GM18870 (cell line): ENCODE results near the gene ATAD1.
"Not testable (repeated sequence)": the region's sequence is repeated elsewhere in the genome, so short reads cannot be mapped to it uniquely, and the experiment has no call there.

ENCODE experiments used
- ATAC-seq: cut with Tn5 transposase; IDR thresholded peaks from one replicate; pipeline ENCODE4 v1.9.1; 2021; ENCODE audit warnings: moderate library complexity; ENCODE audit not compliant: unreplicated experiment

The ATAD1 gene

DNA sequence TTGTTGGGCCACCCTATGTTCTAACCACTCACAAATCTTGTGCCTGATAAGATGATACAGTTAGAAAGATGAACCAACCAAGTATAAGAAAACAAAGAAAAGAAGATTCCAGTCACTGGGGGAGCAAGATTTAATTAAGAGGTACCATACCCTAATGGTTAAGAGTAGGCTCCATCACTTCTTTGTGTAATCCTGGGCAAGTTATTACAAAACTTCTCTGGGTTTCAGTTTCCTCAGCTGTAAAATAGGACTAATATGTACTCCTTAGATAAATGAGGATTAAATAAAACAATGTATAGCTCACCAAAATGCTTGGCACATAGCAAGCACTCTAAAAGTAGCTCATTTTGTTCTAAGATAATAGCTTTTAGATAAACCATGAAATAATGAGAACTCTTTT is 58.5 kb downstream of the ATAD1 start:
- ATAC-seq, result no peak

DNA sequence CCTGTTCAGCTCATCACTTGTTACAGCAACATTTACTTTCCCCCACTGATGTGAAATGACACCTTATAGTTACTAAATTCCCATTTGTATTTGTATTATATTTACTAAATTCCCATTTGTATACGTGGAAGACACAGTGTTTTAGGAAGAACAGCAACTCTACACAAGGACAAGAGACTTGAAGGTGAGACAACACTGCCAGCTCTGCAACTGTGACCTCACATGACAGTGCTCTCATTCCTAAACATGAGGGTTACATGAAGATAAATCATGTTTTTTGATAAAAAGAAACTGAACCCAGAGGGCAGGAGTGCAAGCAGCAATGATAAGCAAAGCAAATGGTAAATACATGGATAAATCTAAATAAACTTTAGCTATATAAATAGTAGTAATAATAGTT is 60.3 kb downstream of the ATAD1 start:
- ATAC-seq, result no peak

DNA sequence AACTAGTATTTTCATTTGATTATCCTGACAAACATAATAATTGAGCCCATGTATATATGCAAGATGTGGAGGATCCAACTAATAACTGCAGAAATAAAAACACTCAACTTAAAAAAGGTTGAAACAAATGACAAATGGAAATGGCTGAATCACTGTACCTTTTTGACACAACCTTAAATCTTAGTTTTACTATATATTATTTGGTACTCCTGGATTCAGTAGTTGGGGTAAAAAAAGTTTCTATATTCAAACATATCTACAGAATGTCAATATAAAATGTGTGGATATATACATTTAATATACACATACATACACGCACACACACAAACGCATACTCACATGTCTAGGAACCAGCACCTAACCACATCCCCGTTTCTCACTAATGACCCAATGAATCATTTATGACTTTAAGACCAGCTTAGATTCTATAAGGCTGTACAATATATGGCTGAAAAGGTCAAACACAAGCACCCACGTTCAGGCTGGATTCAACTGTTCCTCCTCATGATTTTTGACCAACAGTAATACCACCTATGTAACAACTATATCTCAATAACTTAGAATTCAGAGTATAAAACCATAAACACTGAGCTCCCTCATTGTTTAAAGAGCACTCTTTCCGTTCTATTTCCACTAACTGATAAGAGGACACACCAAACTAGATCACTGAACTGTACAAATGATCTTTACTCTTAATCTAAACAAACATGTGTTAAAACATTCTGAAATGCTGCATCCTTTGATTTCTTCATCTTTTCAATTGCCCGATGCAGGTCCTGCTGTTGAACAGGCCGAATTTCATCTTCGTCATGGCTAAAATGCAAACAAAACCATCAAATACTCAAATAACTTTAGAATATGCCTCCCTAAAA is 63.8 kb downstream of the ATAD1 start:
- no peak for ATAC-seq

DNA sequence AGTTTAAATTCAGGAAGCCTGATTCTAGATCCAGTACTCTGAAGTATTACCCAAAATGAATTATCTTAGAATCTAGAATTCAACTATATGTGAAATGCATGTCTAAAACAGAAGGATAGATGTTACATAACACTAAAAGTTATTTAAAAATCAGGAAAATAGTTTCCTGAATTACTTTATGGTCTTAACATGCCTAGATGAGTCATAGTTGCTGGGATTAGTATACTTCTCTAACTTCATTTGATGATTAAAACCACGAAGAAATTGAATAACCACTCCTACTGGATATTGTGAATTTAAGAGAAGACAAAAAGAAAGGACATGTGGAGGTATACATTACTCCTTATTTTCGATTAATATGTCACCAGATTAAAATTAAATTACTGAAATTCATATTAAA is 65.5 kb downstream of the ATAD1 start:
- no peak for ATAC-seq

DNA sequence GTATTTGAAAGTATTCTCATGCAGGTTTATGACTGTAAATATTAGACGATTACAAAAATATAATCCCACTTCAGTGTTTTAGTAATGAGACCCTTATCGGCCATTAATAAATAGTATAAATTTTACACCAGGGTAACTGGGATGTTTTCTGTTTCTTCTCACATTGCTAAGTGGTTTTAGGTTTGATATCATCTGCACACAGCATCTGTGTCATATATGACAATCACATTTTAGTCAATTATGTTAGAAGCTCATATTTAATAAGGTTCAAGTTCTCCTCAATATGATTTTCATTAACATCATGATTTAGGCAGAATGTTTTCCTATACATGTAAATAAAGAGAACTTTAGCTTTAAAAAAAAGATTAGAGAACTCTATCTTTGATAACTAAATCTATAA is 66.8 kb downstream of the ATAD1 start:
- ATAC-seq, result no peak

DNA sequence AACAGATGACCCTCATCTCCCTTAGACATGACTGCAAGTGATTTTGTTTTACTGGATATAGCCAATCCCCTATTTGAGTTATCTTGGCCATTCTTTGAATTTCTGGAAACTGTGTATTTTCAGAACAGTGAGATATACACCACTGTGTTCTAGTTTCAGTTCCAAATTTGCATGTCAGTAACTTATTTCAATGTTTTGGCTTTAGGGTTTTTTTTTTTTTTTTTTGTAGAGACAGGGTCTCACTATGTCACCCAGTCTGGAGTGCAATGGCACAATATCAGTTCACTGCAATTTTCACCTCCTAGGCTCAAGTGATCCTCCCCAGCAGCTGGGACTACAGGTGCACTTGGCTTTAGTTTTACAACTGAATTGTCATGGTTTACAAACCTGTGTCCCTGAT is 67.2 kb downstream of the ATAD1 start:
- peak; percentile 59 for ATAC-seq

DNA sequence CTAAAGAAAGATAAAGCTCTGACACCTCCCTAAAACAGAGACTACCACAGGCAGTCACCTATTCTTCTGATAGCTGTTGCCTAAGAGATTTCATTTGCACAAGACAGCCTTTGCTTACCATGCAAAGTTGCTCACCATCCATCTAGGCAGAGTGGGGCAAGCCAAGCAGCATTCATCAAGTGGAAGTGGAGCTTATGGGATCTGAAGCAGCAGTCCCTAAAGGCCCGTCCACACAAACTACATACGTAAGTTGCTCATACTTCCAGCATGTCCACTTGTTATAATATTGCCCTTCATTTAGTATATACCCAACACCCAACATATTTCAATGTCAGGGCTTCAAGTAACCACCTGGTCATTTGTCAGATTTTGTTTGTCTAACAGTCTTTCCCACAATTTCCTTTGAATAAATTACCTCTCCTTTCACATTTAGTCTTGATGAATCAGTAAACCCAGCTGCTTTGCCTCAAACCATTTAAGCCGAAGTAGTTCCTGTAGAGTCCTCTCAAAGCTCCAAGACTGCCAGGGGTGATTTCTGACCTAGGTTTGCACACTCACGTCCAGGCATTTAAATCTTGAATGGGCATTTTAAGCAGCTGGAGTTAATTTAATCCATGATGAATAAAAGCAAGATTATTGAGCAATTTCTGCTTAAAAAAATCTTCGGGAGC is 67.9 kb downstream of the ATAD1 start:
- ATAC-seq, result no peak

DNA sequence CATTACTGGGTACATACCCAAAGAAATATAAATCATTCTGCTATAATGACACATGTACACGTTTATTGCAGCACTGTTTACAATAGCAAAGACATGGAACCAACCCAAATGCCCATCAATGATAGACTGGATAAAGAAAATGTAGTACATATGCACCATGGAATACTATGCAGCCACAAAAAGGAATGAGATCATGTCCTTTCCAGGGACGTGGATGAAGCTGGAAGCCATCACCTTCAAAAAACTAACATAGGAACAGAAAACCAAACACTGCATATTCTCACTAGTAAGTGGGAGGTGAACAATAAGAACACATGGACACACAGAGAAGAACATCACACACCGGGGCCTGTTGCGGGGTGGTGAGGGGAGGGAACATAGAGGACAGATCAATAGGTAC is 69.8 kb downstream of the ATAD1 start:
- ATAC-seq, result not testable (repeated sequence)

DNA sequence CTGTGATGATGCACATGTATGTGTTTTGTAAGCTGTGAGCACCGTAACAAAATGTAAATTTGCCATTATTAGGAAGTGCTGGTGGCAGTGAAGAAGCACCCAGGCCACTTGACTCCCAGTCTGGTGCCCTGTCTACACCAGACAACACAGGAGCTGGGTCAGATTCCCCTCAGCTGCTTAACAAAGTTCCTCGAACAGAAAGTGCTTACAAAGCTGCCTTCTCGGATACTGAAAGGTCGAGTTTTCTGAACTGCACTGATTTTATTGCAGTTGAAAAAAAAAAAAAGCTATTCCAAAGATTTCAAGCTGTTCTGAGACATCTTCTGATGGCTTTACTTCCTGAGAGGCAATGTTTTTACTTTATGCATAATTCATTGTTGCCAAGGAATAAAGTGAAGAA is 71.1 kb downstream of the ATAD1 start:
- no peak for ATAC-seq

DNA sequence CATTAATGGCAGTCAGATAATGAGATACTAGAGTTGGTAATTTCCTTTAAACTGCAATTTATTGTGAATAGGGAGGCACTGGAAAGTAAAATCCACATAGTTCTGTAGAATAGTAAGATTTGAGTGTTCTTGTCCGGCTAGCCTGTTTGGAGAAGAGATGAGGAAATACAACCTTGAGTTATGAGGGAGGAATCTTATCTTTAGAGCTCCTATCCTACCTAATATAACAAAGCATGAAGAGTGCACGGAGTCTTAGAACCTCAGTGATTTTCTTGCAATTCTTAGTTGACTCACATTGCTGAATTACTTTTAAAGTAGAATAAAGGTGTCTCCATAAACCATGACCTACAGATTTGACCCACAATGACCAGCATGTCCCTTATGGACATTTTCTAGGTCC is 73.4 kb downstream of the ATAD1 start:
- no peak for ATAC-seq

DNA sequence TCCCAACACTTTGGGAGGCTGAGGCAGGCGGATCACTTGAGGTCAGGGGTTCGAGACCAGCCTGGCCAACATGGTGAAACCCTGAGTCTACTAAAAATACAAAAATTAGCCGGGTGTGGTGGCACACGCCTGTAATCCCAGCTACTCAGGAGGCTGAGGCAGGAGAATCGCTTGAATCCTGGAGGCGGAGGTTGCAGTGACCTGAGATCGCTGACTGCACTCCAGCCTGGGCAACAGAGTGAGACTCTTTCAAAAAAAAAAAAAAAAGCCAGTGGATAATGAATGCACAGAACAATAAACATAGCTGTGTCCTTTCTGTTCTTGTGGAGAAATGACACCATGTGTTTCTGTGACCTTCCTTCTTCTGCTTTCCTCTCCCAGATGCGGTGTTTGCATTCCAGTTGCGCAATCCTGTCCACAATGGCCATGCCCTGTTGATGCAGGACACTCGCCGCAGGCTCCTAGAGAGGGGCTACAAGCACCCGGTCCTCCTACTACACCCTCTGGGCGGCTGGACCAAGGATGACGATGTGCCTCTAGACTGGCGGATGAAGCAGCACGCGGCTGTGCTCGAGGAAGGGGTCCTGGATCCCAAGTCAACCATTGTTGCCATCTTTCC is 74.9 kb downstream of the ATAD1 start:
- ATAC-seq, result not testable (repeated sequence)

DNA sequence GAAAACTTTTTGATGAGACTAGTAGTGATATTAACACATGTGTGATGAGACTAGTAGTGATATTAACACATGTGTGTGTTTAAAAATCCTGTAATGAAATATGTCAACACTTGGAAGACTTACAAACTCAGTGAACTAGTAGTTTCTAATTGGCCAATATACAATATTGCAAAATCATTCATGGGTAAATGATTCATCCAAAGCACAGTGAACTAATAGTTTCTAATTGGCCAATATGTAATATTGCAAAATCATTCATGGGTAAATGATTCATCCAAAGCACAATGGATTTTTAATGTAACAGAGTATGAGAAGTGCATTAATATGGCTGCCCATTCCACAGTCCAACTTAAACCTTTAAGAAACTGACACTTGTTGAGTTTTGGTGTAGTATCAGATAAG is 77.8 kb downstream of the ATAD1 start:
- ATAC-seq, result no peak

DNA sequence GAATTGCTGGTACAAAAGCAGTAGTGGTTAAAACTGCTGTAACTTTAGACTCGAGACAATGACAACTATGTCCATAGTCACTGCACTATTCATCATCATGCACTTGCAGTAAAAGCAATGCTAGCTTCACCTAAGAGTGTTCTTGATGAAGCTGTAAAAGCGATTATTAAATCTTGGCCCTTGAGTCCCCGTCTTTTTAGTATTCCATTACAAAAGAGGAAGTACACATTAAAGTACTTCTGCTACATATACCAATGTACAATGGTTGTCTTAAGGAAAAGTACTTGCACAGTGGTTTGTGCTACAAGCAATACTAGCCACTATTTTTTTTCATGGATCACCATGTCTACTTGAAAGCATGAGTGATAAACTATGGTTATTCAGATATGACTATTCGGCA is 78.3 kb downstream of the ATAD1 start:
- ATAC-seq, result no peak

DNA sequence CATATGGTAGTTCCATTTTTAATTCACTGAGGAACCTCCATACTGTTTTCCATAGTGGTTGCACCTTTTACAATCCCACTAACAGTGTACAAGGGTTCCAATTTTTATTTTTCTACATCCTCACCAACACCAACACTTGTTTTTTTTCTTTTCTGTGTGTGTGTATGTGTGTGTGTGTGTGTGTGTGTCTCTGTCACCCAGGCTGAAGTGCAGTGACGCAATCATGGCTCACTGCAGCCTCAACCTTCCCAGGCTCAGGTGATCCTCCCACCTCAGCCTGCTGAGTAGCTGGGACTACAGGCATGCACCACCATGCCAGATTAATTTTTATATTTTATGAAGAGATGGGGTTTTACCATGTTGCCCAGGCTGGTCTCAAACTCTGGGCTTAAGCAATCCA is 79.8 kb downstream of the ATAD1 start:
- ATAC-seq, result not testable (repeated sequence)

DNA sequence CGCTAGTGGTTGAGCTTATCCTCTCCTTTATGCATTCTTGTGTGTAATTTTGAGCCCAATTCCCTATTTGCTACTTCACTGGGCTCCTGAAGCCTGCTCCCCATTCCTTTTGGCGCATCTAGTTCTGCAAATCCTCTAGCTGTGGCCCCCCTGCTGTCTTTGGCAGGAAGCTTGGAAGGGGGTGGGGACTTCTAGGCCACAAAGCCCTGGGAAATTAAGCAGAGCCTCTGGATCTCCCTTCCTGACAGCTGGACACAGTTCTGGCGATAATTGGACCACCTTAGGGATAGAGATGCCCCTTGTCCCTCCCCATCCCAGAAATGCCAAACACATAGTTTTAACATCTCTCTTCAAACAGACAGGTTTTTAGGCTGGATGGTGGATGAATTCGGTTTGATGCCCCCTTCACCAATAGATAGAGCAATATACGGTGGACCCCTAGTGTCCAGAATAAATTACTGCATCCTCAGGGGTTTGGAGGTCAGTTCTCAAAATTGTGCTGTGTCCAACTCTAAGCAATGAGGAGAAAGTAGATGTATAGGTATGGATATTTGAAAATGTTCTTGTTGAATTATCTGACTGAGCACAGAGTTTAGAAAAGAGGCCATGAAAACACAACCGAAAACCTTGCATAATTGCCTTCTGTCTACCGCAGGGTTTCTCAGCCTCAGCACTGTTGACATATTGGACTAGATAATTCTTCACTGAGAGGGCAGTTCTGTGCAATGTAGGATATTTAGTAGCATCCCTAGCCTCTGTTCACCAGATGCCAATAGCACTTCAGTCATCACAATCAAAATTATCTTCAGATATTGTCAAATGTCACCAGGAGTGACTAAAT is 82.8 kb downstream of the ATAD1 start:
- no peak for ATAC-seq

DNA sequence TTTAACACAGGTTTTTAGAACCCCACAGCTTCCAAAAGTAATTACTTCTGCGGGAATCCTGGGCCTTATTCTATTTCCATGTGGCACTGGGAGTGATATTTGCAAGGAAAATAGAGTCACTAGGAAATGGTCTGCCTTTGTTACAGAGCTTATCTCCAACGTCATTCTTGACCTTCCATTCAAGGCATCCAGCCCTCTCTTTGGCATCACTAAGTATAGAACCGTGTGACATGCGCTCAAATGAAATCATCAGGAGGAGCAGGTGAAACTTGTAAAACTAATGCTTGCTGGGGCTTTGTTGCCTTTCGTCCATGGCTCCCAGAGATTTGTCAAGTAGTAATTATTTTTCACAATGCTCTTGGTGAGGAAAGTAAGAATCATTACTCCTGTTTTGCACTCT is 84.9 kb downstream of the ATAD1 start:
- no peak for ATAC-seq

DNA sequence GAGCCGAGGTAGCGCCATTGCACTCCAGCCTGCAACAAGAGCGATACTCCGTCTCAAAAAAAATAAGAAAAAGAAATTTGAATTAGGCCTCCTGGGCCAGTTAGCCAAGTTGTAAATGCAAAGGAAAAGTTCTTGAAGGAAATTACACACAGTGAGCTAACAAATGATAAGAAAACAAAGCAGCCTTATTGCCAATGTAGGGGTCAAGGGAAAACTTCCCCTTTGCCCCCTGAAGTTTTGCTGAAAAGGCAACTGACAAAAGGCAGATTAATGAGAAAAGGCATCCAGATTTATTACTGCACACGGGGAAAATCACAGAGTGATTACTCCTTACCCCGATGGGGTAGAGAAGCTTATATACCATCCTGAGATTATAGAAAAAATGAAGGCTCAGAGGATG is 88.1 kb downstream of the ATAD1 start:
- no peak for ATAC-seq

DNA sequence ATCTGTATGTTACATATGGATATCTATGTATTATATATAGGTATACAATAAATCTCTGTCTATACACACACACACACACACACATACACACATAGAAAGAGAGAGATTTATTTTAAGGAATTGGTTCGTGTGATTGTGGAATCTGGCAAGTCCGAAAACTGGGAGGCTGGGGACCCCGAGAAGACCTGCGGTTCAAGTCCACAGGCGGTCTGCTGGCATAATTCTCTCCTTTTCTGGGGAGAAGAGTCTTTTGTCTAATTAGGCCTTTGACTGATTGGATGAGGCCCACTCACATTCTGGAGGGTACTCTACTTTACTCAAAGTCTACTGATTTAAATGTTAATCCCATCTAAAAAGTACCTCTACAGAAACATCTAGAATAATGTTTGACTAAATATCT is 93.2 kb downstream of the ATAD1 start:
- no peak for ATAC-seq

DNA sequence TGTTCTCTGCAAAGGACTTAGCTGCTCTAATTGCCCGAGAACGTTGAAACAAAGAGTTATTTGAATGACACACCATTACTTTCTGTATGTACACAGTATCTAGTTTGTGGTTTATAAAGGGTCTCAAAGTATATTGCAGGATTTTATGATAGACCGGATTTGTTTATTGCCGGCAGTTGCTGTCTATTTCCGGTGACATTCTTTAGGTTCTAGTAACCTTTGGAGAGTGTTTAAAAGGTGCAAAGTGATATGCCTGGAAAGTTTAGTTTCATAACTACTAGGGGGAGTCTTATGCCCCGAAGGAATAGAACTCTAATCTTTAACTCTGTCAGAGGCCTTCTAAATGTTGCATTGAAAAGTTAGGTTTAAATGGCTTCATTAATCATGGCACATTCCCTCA is 94.5 kb downstream of the ATAD1 start:
- ATAC-seq, result no peak

DNA sequence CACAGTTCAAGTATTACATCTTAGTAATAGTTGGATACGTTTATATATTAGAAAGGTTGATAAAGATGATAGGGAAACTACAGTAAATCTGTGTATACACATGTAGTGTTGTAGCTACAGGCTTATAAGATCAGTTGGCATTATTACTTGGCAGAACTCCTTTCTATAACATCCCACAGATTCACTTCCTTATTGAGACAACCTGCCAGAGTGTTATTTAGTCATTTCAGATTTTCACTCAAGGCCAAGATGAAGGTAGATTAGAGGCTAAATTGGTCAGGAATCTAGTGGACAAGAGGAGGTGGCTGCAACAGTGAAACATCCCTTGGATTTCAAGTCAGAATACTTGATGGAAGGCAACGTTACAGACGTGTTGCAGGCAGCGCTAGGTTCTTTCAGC is 95.3 kb downstream of the ATAD1 start:
- no peak for ATAC-seq

DNA sequence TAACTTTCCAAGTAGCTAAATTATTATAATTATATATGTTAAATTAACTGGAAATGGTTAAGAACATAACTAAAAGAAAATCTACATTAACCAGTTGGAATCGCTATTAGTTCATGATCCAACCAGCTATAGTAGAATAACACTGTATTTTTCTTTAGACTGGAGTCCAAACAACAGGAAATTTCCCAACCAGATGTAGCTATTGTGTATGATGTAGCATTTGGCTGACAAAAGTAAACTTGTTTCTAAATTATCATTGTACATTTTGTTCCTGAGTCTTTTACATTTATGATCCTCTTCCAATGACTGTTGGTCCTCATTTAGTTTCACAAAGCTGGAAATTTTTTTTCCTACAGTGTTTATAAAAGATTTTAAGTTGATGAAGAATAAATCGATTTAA is 96.2 kb downstream of the ATAD1 start:
- no peak for ATAC-seq
